ACC112 (cell line): ENCODE measurements around the gene MAP10.
"Not testable (repeated sequence)": the region's sequence is repeated elsewhere in the genome, so short reads cannot be mapped to it uniquely, and the experiment has no call there.

ENCODE experiments used
- H2AFZ ChIP-seq: fragments of 200-600 bp; sonication (generic); one replicate; pipeline ENCODE4 v1.6.0; 2017; ENCODE audit warnings: antibody characterized with exemption, low read length; ENCODE audit not compliant: unreplicated experiment
- H3K27ac ChIP-seq: fragments of 200-600 bp; sonication (generic); 2 replicates; pipeline ENCODE4 v1.5.1; 2014; ENCODE audit warnings: low read depth, mild to moderate bottlenecking, antibody characterized with exemption, low read length, moderate library complexity
- H3K27me3 ChIP-seq: fragments of 200-600 bp; sonication (generic); 2 replicates; pipeline ENCODE4 v1.6.1; 2014; ENCODE audit warnings: mild to moderate bottlenecking, antibody characterized with exemption, low read length, moderate library complexity, mixed read lengths; ENCODE audit not compliant: insufficient read depth
- H3K36me3 ChIP-seq: fragments of 200-600 bp; sonication (generic); 2 replicates; pipeline ENCODE4 v1.6.1; 2016; ENCODE audit warnings: mild to moderate bottlenecking, antibody characterized with exemption, low read length, moderate library complexity, mixed read lengths; ENCODE audit not compliant: insufficient read depth
- H3K4me1 ChIP-seq: fragments of 200-600 bp; sonication (generic); one replicate; pipeline ENCODE4 v1.6.1; 2016; ENCODE audit warnings: low read length, mixed read lengths; ENCODE audit not compliant: insufficient read depth, unreplicated experiment, control insufficient read depth
- H3K4me3 ChIP-seq: fragments of 200-600 bp; sonication (generic); 2 replicates; pipeline ENCODE4 v1.5.1; 2014; ENCODE audit warnings: mild to moderate bottlenecking, low read depth, low read length
- H3K79me2 ChIP-seq: fragments of 200-600 bp; sonication (generic); one replicate; pipeline ENCODE4 v1.6.0; 2016; ENCODE audit warnings: low read length; ENCODE audit not compliant: control insufficient read depth, unreplicated experiment, insufficient read depth

Gene MAP10

DNA sequence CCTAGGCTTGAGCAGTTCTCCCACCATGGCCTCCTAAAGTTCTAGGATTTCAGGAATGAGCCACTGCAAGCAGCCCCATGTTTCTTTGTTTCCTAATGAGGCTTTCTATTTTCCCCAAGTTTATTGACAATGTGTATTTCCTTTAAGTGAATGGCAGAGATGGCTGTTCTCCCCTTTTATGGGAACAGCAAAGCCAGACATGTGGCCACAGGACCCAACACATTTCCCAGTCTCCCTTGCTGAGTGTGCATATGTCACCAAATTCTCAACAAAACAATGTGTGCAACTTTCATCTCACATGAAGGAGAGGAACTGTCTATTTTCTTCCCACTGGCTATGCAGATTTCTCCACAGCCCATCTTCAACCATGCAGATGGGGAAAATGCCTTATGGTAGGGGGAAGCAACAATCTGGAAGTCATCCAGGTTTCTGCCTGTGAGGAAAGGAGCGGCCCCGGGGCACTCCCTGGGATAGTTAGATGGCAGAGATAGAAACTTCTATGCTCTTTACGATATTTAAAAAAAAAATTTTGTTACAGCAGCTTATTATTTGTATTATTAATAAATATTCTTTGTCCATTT lies 28.6 kb upstream of the MAP10 start:
- no peak overlapping the region for H2AFZ ChIP-seq
- no peaks in the 10 kb centered on the region for H3K79me2 ChIP-seq
- H3K4me1 ChIP-seq, result no peaks in the 10 kb centered on the region
- H3K4me3 ChIP-seq, result no peak overlapping the region
- H3K27ac ChIP-seq, result no peak overlapping the region
- no peaks in the 10 kb centered on the region for H3K27me3 ChIP-seq
- no peaks in the 10 kb centered on the region for H3K36me3 ChIP-seq

DNA sequence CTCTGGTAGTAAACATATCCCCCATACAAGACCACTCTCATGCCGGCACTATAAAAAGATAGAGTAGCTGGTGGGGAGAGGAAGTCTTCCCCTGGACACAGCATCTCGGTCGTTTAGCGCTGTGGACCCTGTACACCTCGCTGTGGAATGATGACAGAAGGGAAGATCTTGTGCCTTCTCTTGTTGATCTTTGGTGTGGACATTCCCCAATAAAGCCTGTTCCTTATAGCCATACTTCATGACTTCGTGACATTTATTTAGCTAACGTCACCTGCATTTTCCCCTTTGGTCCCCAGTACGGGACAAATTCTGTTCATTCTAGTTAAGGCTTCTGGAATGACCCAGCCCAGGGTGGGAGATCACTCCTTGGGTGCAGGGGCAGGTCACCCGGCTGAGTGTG lies 24.9 kb upstream of the MAP10 start:
- Histone ChIP-seq H3K79me2 (no peaks in the 10 kb centered on the region), H3K4me3 (no peak overlapping the region), H3K4me1 (no peaks in the 10 kb centered on the region), H3K27me3 (no peaks in the 10 kb centered on the region), H3K27ac (no peak overlapping the region), H2AFZ (no peak overlapping the region), H3K36me3 (no peaks in the 10 kb centered on the region)

DNA sequence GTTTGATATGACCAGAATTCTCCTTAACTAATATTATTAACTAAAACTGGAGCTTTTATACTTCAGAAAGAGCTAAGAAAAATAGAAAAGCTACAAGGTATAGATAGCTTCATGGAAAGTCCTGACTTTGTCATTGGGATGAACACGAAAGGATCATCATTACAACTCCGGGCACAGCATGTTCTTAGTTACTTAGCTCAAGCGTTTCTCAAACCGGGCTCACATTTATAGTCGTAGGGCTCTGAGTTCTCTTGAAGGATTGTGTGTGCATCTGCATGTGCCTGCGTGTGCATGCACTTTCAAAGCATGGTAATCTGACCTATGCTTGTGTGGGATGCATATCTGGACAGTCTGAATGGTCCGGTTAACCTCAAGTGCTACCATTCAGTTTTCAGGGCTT lies 20.4 kb upstream of the MAP10 start:
- Histone ChIP-seq H3K4me3 (no peak overlapping the region), H3K79me2 (no peaks in the 10 kb centered on the region), H3K27me3 (peaks cover 14% of the 10 kb centered on the region; the same call in 1 of the 2 replicates), H2AFZ (no peak overlapping the region), H3K27ac (no peak overlapping the region), H3K4me1 (no peaks in the 10 kb centered on the region), H3K36me3 (no peaks in the 10 kb centered on the region)

DNA sequence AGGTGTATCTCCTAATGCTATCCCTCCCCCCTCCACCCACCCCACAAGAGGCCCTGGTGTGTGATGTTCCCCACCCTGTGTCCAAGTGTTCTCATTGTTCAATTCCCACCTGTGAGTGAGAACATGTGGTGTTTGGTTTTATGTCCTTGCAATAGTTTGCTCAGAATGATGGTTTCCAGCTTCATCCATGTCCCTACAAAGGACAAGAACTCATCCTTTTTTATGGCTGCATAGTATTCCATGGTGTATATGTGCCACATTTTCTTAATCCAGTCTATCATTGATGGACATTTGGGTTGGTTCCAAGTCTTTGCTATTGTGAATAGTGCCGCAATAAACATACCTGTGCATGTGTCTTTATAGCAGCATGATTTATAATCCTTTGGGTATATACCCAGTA lies 19.6 kb upstream of the MAP10 start:
- H3K4me1 ChIP-seq, H3K27ac ChIP-seq, H2AFZ ChIP-seq, H3K79me2 ChIP-seq, H3K36me3 ChIP-seq, H3K4me3 ChIP-seq: not testable (repeated sequence)
- peaks cover 14% of the 10 kb centered on the region; the same call in 1 of the 2 replicates for H3K27me3 ChIP-seq

DNA sequence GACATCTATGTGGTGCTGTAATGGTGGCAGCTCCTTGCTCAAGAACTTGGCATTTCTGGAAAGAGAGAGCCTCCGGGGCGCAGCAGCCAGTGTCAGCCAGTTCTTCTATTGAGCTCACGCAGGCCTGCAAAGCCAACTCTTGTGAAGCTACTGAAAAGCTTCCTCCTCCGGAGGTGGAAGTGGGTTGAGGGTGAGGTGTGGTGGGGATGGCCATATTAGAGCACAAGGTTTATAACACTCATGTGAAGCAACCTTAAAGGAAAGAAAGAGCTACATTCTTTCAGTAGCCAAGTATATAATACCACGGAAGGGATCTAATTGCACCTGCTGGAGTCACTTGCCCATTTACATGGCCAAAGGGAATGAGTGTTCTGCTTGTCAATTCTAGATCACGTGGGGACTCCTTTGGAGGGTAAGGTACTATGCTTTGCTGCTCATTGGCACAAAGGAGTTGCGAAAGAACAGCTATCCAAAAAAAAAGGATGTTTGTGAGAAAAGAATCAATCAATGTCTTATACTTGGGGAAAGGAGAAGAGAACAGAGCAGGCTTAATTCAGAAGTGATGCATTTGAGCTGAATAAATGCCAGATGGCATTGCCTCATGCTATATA lies 18.3 kb upstream of the MAP10 start:
- Histone ChIP-seq H3K27me3 (peaks cover 14% of the 10 kb centered on the region; the same call in 1 of the 2 replicates), H3K36me3 (no peaks in the 10 kb centered on the region), H3K4me3 (no peak overlapping the region), H2AFZ (no peak overlapping the region), H3K4me1 (no peaks in the 10 kb centered on the region), H3K27ac (no peak overlapping the region), H3K79me2 (no peaks in the 10 kb centered on the region)

DNA sequence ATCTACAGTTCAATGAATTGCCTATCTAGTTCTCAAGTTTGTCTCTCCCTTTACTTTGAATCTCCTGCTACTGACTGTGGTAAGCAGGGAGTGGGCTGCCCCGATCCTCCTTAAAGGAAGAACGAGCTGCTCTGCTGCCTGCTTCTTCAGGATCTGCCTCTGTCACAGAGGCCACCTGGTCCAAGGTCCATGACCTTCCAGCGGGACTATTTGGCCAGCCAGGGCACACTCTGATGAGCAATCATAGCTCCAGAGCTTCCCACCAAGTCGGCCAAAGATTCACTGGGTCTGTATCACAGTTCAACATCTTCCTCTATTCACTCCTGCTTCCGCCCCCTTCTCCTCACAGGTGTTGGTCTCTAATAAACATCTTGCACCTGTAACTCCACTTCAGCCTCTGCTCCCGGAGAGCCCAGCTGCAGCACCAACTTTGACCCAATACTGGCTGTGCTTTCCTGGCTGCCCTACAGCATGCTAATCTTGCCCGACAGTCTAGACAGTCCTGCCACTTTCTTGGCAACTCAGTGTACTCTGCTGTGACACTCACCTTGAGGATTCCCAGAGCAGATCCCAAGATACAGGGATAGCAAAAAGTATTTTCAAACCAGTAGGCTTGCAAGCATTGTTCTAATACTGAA lies 16.9 kb upstream of the MAP10 start:
- H3K4me3 ChIP-seq, result no peak overlapping the region
- no peaks in the 10 kb centered on the region for H3K36me3 ChIP-seq
- no peak overlapping the region for H3K27ac ChIP-seq
- H3K4me1 ChIP-seq, result peaks cover 4% of the 10 kb centered on the region
- H3K79me2 ChIP-seq, result no peaks in the 10 kb centered on the region
- H3K27me3 ChIP-seq, result peaks cover 14% of the 10 kb centered on the region; the same call in 1 of the 2 replicates
- H2AFZ ChIP-seq, result no peak overlapping the region

DNA sequence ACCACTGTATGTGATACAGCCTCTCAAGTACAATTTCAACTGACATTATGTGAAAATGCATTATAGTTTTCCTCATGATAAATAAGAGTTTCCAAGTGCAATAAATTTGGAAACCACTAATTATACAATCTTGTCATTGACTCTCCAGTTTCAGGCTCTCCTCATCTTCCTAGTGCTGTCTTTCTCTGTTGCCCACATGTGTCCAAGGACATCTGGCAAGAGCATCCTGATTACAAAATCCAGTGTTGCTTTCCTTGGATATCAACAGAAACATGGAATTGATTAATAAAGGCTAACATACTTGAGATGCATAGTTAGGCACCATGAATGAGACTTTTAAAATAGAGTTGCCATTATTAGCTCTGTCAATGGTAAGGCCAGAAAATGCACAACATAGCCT lies 15.6 kb upstream of the MAP10 start:
- H3K36me3 ChIP-seq, result no peaks in the 10 kb centered on the region
- no peak overlapping the region for H3K4me3 ChIP-seq
- peaks cover 14% of the 10 kb centered on the region; the same call in 1 of the 2 replicates for H3K27me3 ChIP-seq
- no peaks in the 10 kb centered on the region for H3K79me2 ChIP-seq
- no peak overlapping the region for H2AFZ ChIP-seq
- H3K27ac ChIP-seq, result no peak overlapping the region
- peaks cover 9% of the 10 kb centered on the region for H3K4me1 ChIP-seq

DNA sequence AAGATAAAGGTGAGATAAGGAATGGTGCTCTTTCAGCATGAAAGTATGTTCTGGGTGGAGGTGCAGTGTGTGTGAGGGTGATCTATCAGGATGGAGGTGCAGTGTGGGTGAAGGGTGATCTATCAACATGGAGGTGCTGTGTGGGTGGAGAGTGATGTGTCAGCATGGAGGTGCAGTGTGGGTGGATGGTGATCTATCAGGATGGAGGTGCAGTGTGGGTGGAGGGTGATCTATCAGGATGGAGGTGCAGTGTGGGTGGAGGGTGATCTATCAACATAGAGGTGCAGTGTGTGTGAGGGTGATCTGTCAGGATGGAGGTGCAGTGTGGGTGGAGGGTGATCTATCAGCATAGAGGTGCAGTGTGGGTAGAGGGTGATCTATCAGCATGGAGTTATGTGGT lies 12.3 kb upstream of the MAP10 start:
- Histone ChIP-seq H3K36me3 (no peaks in the 10 kb centered on the region), H3K79me2 (no peaks in the 10 kb centered on the region), H3K27me3 (peaks cover 7% of the 10 kb centered on the region; the same call in 1 of the 2 replicates), H3K4me3 (no peak overlapping the region), H3K4me1 (peaks cover 9% of the 10 kb centered on the region), H2AFZ (no peak overlapping the region), H3K27ac (no peak overlapping the region)

DNA sequence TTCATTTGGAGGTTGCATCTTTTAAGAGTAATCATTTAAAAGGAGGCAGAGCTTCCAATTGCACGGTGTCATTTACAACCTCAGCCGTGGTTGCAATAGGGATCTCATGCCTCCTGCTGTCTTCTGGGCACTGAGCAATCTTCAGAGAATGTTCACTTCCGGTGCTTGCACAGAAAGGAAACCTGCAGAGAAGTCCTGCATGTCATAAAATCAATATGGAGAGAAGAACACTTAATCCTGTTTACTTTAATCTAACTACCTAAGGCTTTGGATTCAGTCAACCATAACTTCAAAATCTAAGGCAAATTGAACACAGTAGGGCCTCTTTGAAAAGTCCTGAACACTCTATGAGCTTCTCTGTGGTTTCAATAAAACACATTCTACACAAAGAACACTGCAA lies 11.3 kb upstream of the MAP10 start:
- Histone ChIP-seq H3K36me3 (no peaks in the 10 kb centered on the region), H2AFZ (no peak overlapping the region), H3K4me3 (no peak overlapping the region), H3K4me1 (peaks cover 9% of the 10 kb centered on the region), H3K27ac (no peak overlapping the region), H3K27me3 (no peaks in the 10 kb centered on the region), H3K79me2 (no peaks in the 10 kb centered on the region)

DNA sequence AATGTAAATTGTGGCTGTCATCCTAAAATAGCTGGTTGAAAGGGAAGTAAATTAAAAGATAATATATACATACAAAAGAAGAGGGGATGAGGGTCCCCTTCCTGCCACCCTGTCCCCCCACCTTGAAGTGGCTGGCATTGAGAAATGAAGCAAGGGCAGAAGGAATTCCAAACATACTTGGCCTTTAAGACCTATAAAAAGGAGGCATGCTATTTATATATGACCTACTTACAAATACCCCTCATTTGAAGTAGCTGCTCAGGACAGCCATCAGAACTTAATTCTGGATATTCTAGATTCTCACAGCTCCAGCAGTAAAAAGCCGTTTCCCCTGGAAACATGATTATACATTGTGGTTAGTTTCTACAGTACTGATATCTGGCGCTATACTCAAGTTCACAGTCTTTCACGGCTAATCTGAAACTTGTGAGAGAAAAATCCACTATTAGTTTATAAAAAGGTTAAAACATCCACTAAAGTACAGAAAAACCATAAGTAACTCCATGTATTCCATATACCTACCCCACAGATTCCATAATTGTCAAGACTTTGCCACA lies 9.6 kb upstream of the MAP10 start:
- peaks cover 9% of the 10 kb centered on the region for H3K4me1 ChIP-seq
- H2AFZ ChIP-seq, result no peak overlapping the region
- no peaks in the 10 kb centered on the region for H3K27me3 ChIP-seq
- no peaks in the 10 kb centered on the region for H3K36me3 ChIP-seq
- H3K27ac ChIP-seq, result no peak overlapping the region
- no peak overlapping the region for H3K4me3 ChIP-seq
- no peaks in the 10 kb centered on the region for H3K79me2 ChIP-seq
